ENCODE data around the gene PRR29.

Gene PRR29

GRCh38 chr17:64053101-64053500 lies 55.0 kb downstream of the PRR29 start:
- no peak for DNase-seq

Data from right hindlimb (tissue), 1 donor.